Stimulated activated CD8-positive, alpha-beta memory T cell treated with anti-CD3 and anti-CD28 coated beads, Interleukin-4, amount 100 ng/mL, for 24 hours (primary cell): Measurements from ENCODE around the gene EVA1B.

ENCODE experiments used
- DNase-seq: peaks from one replicate; pipeline ENCODE4 v3.0.0-alpha.2; 2020; ENCODE audit warnings: low read depth

Gene EVA1B

DNA sequence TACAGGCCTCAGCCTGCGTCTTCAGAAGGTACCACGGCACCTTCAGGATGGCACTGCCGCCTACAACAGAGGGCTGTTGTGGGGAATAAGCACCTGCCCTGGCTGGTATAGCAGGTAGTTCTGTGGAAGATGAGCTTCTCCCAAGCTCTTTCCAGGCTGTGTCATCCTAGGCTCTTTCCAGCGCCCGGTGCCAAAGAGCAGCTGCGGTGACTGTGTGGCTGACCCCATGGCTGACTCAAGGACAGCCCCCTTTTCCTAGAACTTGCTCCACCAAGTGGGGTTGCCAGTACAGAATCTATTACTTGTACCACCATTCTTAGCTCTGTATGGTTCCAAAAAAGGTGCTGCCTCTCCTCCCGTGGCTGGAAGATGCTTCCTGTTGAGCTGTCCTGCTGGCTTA is 21.9 kb upstream of the EVA1B start:
- DNase-seq: no peak

DNA sequence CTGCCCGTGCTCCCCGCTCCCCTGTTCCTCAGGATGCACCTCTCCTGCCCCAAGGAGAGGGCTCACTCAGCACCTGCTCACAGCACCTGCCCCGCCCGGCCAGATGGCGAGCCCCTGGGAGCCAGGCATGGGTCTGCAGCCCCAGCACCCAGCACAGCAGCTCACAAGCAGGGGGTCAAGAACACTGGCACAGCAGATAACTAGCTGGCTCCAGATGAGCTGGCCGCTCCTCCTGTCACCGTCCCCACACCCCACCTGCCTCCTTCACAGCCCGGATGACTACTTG is 20.9 kb upstream of the EVA1B start:
- DNase-seq: no peak

GRCh38 chr1:36343651-36344394 is 20.4 kb upstream of the EVA1B start:
- no peak for DNase-seq

DNA sequence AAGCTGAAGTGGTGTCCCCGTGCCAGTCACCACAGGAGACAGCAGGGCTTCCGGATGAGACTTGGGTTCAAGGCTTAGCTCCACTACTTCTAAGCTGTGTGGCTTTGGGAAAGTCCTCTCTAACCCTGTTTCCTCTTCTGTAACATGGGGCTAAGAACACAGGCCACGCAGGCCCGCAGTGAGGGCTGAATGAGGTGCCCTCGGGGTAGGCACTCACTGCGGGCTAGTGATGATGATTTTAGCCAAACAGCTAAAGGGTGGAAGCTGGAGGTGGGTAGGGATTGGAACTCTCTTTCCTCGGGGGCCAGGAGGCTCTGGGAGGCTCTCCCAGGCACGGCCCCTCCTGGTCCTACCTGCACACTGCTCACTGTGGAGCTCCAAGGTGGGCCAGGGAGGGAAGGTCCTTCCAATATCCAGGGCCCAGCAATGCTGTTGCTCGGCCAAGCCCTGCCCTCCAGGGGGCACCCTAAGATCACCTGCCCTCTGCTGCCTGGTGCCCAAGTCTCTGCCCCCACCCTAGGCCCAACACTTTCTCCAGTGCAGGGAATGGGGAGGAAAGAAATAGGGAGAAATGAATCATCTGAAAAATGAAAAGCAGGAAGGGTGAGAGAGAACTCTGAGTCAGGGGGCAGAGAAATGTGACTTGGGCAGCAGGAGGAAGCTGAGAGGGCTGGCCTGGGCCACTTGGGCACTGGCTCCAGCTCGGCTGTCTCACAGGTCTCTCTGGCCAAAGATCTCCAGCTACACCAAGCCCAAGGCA is 19.2 kb upstream of the EVA1B start:
- no peak for DNase-seq

DNA sequence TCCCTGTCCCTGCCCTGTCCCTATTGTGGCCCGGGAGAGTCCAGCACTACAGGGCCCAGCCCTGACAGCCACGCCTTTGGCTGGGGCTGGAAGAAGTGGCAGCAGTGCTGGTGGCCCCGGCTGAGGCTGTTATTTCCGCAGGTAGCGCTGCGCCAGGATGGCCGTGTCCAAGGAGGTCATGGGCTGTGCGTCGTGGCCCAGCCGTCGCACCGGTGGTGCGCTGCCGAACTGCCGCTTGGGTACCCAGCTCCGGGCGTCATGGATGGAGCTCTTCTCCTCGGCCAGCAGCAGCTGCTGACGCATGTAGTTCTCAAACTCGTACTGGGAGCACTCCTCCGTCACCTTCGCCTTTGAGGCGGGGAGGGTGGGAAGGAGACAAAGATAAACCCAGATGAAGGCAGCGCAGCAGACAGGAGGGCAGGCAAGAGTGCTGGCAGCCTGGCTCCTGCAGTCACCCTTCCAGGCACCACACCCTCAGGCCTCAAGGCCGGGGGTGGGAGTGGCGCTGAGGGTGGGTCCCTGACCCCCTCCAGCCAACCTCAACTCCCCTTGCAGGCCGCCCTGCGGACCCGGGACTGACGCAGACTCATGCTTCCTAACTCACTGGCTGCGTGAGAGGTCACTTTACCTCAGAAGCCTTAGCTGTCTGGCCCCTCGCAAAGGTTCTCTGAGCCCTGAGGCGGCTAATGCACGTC is 18.3 kb upstream of the EVA1B start:
- DNase-seq: no peak

DNA sequence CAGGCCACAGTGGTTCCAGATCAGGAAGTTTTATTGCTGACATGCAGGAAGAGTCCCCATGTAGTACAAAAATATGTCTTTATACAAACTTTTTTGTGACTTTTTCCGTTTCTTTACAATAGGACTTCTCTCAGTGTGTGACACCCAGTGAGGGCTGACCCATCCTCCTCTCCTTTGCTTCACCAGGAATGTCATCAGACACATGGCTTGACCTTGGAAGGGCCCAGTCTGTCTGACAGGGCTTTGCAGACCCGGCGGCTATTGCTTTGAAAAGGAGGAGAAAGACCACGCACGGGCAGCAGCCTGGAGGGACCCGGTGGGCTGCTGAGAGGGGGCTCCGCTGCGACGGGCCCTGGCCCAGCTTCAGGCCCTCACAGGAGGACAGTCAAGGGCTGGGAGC is 16.2 kb upstream of the EVA1B start:
- no peak for DNase-seq

GRCh38 chr1:36339215-36339614 is 15.8 kb upstream of the EVA1B start:
- no peak for DNase-seq

DNA sequence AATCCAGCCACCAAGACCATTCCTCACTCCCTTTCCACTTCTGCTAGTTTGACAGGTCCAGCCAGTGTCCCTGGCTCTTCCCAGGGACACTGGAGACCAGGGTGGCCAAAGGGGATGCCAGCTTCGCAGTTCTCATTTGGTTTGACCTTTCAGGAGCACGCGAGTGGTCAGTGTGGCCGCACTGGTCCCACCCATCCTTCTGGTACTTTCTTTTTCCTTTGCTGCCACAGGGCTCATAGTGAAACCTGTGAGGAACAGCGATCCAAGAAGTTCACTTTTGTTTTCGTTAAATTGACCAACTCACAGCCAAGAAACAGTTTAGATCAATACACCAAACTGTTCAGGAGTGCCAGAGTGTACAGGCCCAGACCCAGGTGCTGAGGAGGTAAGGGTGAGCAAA is 14.4 kb upstream of the EVA1B start:
- DNase-seq: no peak

- no peak for DNase-seq
Observed at GRCh38 chr1:36330940-36331339, 7.5 kb upstream of the EVA1B start.

- DNase-seq: no peak
Observed at GRCh38 chr1:36329817-36330216, 6.4 kb upstream of the EVA1B start.

DNA sequence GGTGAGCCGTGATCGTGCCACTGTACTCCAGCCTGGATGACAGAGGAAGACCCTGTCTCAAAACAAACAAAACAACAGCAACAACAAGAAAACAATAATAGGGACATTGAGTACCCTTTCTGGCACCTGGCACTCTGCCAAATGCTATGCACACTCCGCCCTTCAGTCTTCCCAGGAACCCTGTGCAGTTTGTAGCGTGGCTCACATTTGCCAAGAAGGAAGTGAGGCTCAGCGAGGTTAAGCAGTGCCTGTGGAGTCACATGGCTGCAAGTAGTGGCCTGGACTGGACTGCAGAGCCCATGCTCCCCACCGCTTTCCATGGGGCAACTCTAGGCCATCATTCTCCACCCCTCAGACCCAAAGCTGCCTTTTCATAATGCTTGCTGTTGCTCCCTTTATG is 5.3 kb upstream of the EVA1B start:
- DNase-seq: no peak

GRCh38 chr1:36328088-36328480 is 4.6 kb upstream of the EVA1B start:
- no peak for DNase-seq

GRCh38 chr1:36327421-36328087 is 4.1 kb upstream of the EVA1B start:
- no peak for DNase-seq

DNA sequence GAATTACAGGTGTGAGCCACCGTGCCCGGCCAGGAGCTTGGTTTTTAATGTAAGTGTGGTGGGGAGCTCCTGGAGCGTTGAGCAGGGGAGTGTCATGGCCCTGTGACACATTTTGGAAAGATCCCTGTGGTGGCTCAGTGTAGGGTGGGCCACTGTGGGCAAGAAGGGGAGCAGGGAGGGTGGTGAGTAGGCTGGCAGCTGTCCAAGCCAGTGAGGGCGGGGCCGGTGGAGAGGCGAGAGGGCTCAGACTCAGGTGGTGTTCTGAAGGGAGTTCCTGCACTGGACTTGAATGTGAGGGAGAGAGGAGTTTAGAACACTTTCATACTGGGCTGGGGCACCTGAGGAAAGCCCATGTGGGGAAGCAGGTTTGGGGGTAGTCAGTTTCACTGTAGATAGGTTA is 3.1 kb upstream of the EVA1B start:
- no peak for DNase-seq

DNA sequence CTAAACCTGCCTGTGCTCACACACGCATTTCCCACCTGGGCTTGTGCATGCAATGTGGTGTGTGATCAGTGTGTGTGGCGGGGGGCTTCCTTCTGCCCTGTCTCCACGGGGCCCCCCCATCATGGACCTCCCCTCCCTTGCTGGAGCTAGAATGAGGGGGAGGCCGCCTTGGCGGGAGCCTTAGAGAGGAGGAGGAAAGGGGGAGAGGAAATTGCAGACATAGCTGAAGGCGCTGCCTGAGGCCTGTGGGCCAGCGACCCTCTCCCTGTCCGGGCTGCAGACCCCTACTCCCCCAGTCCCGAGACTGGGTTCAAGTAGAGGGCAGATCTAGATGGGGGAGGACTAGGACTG is 883 bp upstream of the EVA1B start:
- no peak for DNase-seq

DNA sequence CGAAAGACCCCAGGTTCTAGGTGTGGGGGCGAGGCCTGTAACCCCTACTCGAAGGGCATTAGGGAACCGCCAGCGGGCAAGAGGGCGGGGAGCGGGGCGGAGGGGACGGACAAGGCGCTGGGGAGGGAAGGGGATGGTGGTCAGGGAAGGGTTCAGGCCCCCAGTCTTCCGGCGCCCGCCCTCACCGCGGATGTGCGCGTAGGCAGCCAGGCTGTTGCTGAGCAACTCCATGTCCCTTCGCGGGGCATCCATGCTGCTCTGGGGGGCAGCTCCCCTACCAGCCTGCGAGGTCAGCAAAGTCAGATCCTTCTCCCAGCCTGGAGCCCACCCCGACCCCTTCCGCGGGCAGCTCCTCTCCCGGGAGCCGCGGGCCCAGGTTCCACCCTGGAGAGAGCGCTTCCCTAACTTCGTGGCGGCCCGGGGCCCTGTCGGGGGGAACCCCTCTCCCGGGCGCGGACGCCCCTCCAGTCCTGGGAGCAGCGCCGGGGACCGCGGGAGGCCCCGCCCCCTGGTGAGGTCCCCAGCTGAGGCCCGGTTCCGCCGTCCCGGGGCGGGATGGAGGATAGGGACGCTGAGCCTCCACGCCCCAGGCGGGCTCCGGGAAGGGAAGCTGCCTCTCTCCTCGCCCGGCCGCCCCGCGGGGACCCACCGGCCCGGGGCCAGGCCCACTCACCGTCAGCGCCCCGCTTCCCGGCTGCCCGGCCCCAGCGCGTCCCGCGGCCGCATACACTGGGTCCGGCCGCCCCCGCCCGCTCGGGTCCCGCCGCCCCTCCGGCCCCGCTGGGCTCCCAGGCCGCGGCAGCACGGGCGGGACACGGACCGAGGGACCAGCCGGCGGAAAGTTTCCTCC is 434 bp downstream of the EVA1B start:
- DNase-seq: no peak

DNA sequence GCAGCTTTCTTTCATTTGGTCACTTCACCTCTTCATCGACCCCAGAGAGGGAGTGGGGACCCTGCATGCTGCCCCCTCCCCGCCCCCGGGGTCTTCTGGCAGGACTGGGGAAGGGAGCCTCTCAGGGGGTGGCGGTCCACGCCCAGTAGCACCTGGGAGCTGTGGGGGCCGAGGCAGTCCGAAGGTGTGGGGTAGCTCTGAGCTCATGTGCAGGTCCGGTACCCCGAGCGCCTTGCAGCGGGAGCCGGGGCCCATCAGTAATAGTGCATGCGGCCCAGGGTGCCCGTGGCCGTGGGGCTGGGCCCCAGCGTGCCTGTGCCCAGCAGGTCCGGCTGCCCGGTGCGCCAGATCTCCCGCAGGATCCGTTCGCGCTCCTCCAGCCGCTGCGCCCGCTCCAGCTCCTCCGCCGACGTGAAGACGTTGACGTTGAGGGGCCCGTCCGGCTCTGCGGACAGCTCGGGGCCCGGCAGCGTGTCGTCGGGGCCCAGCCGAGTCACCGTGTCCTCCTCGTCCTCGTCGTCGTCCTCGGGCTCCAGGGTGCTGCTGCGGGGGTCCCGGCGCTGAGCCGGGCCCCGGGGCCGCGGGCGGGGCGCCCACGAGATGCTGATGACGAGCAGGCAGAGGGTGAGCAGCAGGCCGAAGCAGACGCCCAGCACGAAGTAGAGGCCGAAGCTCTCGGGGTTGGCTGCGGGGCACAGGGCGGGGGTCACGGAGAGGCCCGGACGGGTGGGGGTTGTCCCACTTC is 1.2 kb downstream of the EVA1B start:
- no peak for DNase-seq

- DNase-seq: no peak
Observed at GRCh38 chr1:36321119-36321951, 2.1 kb downstream of the EVA1B start.

GRCh38 chr1:36320767-36321118 is 2.7 kb downstream of the EVA1B start:
- no peak for DNase-seq

GRCh38 chr1:36320291-36320761 is 3.1 kb downstream of the EVA1B start:
- no peak for DNase-seq
